ENCODE data around the gene TPGS1.
"Not testable (repeated sequence)": the region's sequence is repeated elsewhere in the genome, so short reads cannot be mapped to it uniquely, and the experiment has no call there.

Gene TPGS1

GRCh38 chr19:478236-478903 is 28.9 kb upstream of the TPGS1 start:
- DNase-seq, result no peak

- DNase-seq, result no peak
Measured at GRCh38 chr19:478976-479375, 28.3 kb upstream of the TPGS1 start.

DNA sequence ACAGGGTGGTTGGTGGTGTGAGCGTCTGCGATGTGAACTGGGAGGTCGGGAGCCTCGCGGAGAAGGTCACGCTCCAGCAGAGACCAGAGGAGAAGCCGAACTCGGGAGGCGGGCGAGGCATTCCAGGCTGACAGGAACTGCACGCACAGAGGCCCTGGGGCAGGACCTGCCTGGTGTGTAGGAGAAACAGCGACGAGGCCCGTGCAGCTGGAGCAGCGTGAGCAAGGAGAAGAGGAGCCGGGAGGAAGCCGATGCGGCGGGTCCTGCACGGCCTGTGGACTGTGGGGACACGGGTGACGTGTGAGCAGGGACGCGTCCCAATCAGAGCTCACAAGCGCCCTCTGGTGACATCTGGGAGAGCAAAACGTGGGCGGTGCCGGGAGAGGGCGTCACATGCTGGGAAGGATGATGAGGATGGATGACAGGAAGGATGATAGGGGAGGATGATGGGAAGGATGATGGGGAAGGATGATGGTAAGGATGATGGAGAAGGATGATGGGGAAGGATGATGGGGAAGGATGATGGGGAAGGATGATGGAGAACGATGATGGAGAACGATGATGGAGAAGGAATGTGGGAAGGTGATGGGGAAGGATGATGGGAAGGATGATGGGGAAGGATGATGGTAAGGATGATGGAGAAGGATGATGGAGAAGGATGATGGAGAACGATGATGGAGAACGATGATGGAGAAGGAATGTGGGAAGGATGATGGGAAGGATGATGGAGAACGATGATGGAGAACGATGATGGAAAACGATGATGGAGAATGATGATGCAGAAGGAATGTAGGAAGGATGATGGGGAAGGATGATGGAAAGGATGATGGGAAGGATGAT is 27.1 kb upstream of the TPGS1 start:
- DNase-seq, result no peak

- DNase-seq, result not testable (repeated sequence)
Measured at GRCh38 chr19:481100-481499, 26.2 kb upstream of the TPGS1 start.

- no peak for DNase-seq
Measured at GRCh38 chr19:482186-483041, 24.9 kb upstream of the TPGS1 start.

- no peak for DNase-seq
Measured at GRCh38 chr19:483332-484072, 23.8 kb upstream of the TPGS1 start.

GRCh38 chr19:484494-484893 is 22.8 kb upstream of the TPGS1 start:
- no peak for DNase-seq

DNA sequence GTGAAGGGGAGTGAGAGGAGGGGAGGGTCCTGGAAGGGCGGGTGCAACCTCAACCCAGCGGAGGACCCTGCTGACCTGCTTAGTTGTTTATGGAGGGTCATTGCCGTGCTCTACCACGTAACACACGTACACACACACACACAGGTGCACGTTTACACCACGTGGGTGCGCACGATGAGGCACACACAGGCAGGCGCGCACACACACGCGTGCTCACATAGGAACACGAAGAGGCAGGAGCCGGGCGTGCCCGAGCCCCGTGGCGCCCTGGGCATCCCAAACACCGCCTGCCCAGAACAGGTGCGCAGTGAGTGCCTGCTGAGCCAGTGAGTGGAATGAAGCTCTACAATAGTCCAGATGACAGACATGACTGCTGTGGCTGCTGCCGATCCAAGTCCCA is 22.2 kb upstream of the TPGS1 start:
- DNase-seq, result no peak

DNA sequence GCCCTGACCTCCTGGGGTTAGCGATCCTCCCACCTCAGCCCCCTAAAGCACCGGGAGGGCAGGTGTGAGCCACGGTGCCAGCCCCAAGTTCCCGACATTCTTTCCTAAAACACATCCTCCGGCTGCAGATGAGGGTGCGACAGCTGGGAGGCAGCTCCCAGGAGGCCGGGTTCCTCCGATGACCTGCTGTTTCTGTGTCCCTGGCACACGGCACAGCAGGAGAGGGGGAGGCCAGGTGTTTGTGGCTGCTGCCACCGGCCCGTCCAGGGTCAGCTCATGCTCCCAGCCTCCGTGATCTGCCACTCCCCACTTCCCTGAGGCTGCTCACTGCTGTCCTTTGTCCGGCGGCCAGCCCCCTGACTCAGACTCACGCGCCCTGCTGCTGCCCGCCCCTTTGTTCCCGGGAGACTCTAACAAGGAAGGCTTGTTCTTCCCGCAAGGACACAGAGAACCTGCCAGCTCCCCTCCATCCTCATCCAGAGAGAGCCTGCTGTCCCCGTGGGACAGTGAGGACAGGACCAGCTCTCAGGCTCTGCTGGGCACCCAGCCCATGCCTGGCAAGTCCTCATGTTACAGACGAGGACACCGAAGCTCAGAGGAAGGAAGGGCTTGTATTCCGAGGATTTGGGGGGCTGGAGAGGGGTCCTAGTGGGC is 21.6 kb upstream of the TPGS1 start:
- no peak for DNase-seq

GRCh38 chr19:488505-489417 is 18.5 kb upstream of the TPGS1 start:
- peak; percentile 84 for DNase-seq

GRCh38 chr19:489418-490196 is 17.7 kb upstream of the TPGS1 start:
- DNase-seq, result no peak

DNA sequence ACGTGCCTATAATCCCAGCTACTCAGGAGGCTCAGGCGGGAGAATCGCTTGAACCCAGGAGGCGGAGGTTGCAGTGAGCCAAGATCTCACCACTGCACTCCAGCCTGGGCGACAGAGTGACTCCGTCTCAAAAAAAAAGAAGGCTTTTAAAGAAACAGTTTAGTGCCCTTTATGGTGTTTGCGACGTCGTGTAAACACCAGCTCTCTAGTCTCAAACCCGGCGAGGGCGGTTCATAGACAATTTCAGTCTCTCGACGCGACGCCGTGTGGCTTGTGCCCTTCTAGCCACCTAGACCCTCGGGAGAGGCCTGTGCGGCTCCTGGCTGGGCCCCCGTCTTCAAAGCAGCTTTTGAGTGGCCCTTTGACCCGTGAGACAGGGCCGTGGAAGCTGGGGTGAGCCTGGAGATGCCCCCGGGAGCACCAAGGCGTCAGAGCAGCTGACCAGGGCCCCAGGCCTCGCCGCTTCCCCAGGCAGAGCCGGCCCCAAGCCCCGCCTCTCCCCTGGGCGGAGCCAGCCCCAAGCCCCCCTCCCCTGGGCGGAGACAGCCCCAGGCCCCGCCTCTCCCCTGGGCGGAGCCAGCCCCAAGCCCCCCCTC is 16.1 kb upstream of the TPGS1 start:
- DNase-seq, result no peak

DNA sequence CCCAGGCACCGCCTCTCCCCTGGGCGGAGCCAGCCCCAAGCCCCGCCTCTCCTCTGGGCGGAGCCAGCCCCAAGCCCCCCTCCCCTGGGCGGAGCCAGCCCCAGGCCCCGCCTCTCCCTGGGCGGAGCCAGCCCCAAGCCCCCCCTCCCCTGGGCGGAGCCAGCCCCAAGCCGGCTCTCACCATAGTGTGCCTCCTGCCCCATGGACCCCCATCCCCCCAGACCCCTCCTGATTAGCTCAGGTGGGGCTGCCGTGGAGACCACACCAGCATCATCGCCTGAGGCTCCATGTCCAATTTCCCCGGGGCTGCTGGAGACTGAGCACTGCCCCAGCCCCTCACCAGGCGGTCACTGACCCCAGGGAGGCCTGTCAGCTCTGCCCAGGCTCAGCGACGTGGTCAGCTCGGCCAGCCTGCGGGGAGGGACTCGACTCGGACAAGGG is 15.2 kb upstream of the TPGS1 start:
- no peak for DNase-seq

DNA sequence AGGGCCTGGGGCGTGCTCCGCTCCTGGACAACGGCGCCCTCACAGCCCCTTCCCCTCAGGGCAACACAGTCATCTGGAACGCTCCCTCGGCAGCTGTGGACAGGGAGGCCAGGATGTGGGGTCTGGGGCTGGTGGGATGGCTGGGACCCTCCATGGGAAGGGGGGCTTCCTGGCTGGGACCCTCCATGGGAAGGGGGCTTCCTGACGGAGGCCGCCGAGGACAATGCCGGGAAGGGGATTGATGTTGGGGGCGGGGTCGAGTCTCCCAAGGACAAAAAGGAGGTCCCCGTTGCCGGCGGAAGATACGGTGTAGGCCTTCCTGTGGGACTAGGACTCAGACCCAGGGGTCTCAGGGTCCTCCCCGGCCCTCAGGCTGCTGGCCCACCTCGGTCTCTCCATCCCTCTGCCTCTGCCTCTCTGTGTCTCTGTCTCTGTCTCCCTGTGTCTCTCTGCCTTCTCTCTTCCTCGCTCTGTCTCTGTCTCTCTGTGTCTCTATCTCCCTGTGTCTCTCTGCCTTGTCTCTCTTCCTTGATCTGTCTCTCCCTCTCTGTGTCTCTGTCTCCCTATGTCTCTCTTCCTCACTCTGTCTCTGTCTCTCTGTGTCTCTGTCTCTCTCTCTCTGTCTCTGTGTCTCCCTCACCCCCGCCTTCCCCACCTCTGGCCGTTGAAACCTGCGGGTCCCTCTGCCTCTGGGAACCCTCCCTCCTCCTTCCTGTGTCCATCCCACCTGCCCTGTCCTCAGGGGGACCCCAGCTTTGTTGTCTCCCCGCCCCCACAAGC is 13.7 kb upstream of the TPGS1 start:
- no peak for DNase-seq

DNA sequence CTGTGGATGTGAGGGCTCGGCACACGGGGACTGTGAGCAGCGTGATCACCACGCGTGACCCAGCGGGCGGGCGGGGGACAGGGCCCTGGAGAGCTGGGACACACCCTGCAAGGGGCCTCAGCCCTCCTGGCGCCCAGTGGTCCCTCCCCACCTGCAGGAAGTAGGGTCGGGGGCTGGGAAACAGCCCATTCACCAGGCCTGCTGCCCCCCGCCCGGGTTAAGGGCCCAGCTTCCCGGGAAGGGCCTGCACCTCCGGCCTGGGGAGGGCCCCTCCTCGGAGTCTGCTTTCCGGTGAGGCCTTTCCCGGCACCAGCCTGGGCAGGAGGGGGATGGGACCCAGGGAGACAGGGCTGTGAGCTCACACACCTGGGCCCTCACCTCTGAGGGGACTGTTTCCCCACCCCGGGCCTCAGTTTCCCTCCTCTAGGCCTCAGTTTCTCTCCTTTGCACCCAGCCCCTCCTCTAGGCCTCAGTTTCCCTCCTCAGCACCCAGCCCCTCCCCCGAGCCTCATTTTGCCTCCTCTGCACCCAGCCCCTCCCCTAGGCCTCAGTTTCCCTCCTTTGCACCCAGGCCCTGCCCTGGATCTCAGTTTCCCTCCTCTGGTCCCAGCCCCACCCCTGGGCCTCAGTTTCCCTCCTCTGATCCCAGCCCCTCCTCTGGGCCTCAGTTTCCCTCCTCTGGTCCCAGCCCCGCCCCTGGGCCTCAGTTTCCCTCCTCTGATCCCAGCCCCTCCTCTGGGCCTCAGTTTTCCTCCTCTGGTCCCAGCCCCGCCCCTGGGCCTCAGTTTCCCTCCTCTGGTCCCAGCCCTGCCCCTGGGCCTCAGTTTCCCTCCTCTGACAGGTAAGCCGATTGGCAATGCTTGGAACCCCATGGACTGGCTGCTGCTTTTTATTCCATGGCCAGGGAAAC is 12.9 kb upstream of the TPGS1 start:
- DNase-seq, result no peak

DNA sequence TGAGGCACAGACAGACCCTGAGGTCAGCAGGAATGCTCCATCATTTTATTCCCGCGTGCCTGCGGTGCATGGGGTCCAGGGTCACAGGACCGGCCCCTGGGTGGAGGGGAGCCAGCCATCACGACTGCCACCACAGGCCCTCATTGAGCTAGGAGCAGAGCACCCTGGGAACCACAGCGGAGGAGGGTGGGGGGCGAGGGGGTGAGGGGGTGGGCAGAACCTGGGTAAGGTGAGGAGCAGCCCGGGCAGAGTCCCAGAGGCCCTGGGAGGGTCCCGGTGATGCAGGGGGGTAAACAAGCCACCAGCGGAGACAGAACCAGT is 12.3 kb upstream of the TPGS1 start:
- DNase-seq, result no peak

DNA sequence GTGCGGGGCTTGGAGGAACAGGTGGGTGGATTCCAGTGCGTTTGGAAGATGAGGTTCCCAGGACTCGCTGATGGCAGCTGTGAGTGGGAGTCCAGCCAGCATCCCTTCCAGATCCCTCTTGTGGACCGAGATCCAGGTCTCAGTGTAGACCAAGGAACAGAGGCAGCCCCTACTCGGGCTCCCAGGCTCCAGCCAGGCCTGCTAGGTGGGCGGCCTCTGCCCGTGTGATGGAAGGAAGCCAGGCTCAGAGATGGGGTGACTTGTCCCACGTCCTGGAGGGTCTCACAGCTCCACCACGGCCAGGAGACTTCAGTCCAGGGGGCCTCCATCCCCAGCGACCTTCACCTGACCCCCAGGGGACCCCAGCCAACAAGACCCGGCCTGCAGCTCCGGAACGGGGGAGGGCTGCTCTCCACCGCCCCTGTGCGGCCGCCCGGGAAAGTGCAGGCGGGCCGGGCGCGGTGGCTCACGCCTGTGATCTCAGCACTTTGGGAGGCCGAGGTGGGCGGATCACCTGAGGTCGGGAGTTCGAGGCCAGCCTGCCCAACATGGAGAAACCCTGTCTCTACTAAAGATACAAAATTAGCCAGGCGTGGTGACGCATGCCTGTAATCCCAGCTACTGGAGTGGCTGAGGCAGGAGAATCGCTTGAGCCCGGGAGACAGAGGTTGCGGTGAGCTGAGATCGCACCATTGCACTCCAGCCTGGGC is 11.7 kb upstream of the TPGS1 start:
- no peak for DNase-seq
